Peyer's patch (tissue), 4 donors: Measurements from ENCODE around the gene SETD2.

ENCODE experiments used
- POLR2A ChIP-seq, 2 donors: fragments of 450-650 bp; IDR thresholded peaks; one replicate each; pipeline ENCODE4 v1.5.1; 2017; ENCODE audit warnings: antibody characterized with exemption in 2 of 2, mild to moderate bottlenecking in 2 of 2, moderate library complexity in 2 of 2
- TF ChIP-seq, protein P1 (sequence below), 6 experiments: fragments of 450-650 bp in 4 of 6; fragments of 200-600 bp in 2 of 6; sonication (generic) in 1 of 6; IDR thresholded peaks; one replicate each; pipeline ENCODE4 v1.5.1; 2017 to 2019; ENCODE audit warnings: antibody characterized with exemption in 6 of 6, mild to moderate bottlenecking in 3 of 6, moderate library complexity in 1 of 6

DNA sequence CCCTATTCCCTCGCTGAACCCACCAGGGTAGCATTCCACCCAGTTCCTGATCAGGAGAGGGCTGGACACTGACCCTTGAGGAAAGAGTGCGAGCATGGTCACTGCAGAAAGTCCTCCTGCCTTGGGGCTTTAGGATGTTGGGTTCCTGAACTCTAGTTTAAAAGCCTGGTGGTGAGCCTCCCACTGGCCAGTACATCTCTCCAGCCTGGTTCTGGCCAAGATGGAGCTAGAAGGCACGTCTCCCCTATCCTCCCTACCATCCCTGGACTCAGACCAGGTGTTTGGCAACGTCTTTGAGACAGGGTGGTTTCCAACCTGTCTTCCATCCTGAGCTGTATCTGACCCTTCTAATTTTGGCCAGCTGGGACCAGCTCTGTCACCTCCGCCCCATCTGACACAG lies 153.0 kb downstream of the SETD2 start:
- TF ChIP-seq, protein P1, sequence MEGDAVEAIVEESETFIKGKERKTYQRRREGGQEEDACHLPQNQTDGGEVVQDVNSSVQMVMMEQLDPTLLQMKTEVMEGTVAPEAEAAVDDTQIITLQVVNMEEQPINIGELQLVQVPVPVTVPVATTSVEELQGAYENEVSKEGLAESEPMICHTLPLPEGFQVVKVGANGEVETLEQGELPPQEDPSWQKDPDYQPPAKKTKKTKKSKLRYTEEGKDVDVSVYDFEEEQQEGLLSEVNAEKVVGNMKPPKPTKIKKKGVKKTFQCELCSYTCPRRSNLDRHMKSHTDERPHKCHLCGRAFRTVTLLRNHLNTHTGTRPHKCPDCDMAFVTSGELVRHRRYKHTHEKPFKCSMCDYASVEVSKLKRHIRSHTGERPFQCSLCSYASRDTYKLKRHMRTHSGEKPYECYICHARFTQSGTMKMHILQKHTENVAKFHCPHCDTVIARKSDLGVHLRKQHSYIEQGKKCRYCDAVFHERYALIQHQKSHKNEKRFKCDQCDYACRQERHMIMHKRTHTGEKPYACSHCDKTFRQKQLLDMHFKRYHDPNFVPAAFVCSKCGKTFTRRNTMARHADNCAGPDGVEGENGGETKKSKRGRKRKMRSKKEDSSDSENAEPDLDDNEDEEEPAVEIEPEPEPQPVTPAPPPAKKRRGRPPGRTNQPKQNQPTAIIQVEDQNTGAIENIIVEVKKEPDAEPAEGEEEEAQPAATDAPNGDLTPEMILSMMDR (IDR thresholded peaks at IDR 0.05), result no peak
- TF ChIP-seq POLR2A (IDR thresholded peaks at IDR 0.05), result no peak
